K562 (cell line): ENCODE results near the gene TNNT3. TPM values are rescaled to one million over a fixed set of nuclear protein-coding genes. Genes with fewer than 3 reads are reported as not detected.

Source experiments
- ATAC-seq: fragments of 200-7000 bp; cut with Tn5 transposase; 3 replicates; pipeline ENCODE4 v1.9.1; 2020; ENCODE audit warnings: moderate library complexity
- BruUV-seq: library from RNA; stranded (reverse); fragments of 400-500 nt; replicated peaks from 2 replicates; lab custom pipeline; 2021; lab: Mats Ljungman, UMichigan
- CTCF ChIA-PET: fragments of 300-600 bp; formaldehyde crosslinking; extraction: SDS; loops from one replicate; lab custom pipeline; 2021; ENCODE audit warnings: low intra/inter-chr PET ratio; lab: Yijun Ruan, JAX
- POLR2A ChIA-PET: fragments of 300-600, 350-650 bp; sonication (Branson Sonifier 250); formaldehyde crosslinking; extraction: SDS; loops from one replicate; lab custom pipeline; 2021; ENCODE audit warnings: antibody characterized with exemption, inconsistent platforms; lab: Yijun Ruan, JAX
- DNase-seq, 4 experiments: peaks; one replicate each; pipeline versions ENCODE4 v3.0.0 to v3.0.0-alpha.2; 2011 to 2018; ENCODE audit warnings: low spot score in 3 of 4, mixed read lengths in 3 of 4; ENCODE audit errors: extremely low read depth in 1 of 4
- FAIRE-seq: peaks from 2 replicates; lab custom pipeline; 2011; peaks lifted over from hg19 to GRCh38; lab: Jason Lieb, UNC
- H2AFZ ChIP-seq: 2 replicates; pipeline ENCODE4 v1.6.0; 2011; ENCODE audit warnings: low read depth, low read length, control low read depth, inconsistent platforms
- H3K27ac ChIP-seq: fragments of 200-600 bp; 3 replicates; pipeline ENCODE4 v1.8.0; 2011; ENCODE audit warnings: low read depth, mild to moderate bottlenecking, control low read depth, inconsistent platforms, low read length, moderate library complexity, mixed read lengths; ENCODE audit errors: extremely low read depth
- H3K27me3 ChIP-seq, 2 experiments: fragments of 300-600 bp in 1 of 2; 2 replicates in 1 of 2; 3 replicates in 1 of 2; pipeline versions ENCODE4 v1.6.0 to v1.8.0; 2011; ENCODE audit warnings: inconsistent platforms in 2 of 2, low read length in 2 of 2, mild to moderate bottlenecking in 1 of 2, mixed read lengths in 1 of 2, moderate library complexity in 1 of 2; ENCODE audit not compliant: control insufficient read depth in 2 of 2, insufficient read depth in 2 of 2
- H3K36me3 ChIP-seq: fragments of 300-600 bp; 3 replicates; pipeline ENCODE4 v1.8.0; 2011; ENCODE audit warnings: mild to moderate bottlenecking, low read length, inconsistent platforms; ENCODE audit not compliant: control insufficient read depth, insufficient read depth
- H3K4me1 ChIP-seq, 2 experiments: fragments of 200-600 bp in 1 of 2; replicated peaks in 1 of 2; 2 replicates in 1 of 2; 3 replicates in 1 of 2; pipeline versions ENCODE4 v1.5.1 to v1.8.0; 2011; ENCODE audit warnings: inconsistent platforms in 2 of 2, low read length in 2 of 2, mild to moderate bottlenecking in 1 of 2, mixed read lengths in 1 of 2, moderate library complexity in 1 of 2; ENCODE audit not compliant: control insufficient read depth in 2 of 2, insufficient read depth in 2 of 2
- H3K4me2 ChIP-seq: 2 replicates; pipeline ENCODE4 v1.6.1; 2011; ENCODE audit warnings: low read length, control low read depth, inconsistent platforms, mixed read lengths; ENCODE audit not compliant: insufficient read depth
- H3K4me3 ChIP-seq: fragments of 200-600 bp; sonication (generic), shearing (Covaris generic); 2 replicates; pipeline ENCODE4 v1.5.1; 2016; ENCODE audit warnings: control low read depth, inconsistent platforms
- H3K79me2 ChIP-seq: fragments of 200-600 bp; 3 replicates; pipeline ENCODE4 v1.8.0; 2011; ENCODE audit warnings: low read length, inconsistent platforms; ENCODE audit not compliant: control insufficient read depth, insufficient read depth
- H3K9ac ChIP-seq, 2 experiments: 2 replicates each; pipeline versions ENCODE4 v1.6.0 to v1.6.1; 2011; ENCODE audit warnings: low read depth in 2 of 2, low read length in 2 of 2, control low read depth in 1 of 2, inconsistent platforms in 1 of 2, mild to moderate bottlenecking in 1 of 2, mixed read lengths in 1 of 2; ENCODE audit not compliant: insufficient read depth in 1 of 2
- H3K9me1 ChIP-seq: one replicate; pipeline ENCODE4 v1.6.0; 2011; ENCODE audit warnings: inconsistent platforms, mild to moderate bottlenecking, low read length, moderate library complexity; ENCODE audit not compliant: control insufficient read depth, insufficient read depth
- H3K9me3 ChIP-seq: replicated peaks from 2 replicates; pipeline ENCODE4 v1.5.1; 2011; ENCODE audit warnings: low read depth, low read length, inconsistent platforms; ENCODE audit not compliant: control insufficient read depth, insufficient read depth
- H4K20me1 ChIP-seq: replicated peaks from 2 replicates; pipeline ENCODE4 v1.6.1; 2011; ENCODE audit warnings: low read length, inconsistent platforms, mixed read lengths; ENCODE audit not compliant: control insufficient read depth, insufficient read depth
- GATAD2B ChIP-seq: fragments of 450-650 bp; IDR thresholded peaks from 2 replicates; pipeline ENCODE4 v1.6.1; 2017; ENCODE audit warnings: mild to moderate bottlenecking, borderline replicate concordance
- HMG20A ChIP-seq: fragments of 450-650 bp; formaldehyde crosslinking; conservative IDR thresholded peaks from 2 replicates; pipeline ENCODE4 v1.4.0; 2020; ENCODE audit warnings: mild to moderate bottlenecking, mixed read lengths
- SMARCE1 ChIP-seq: fragments of 450-650 bp; IDR thresholded peaks from 2 replicates; pipeline ENCODE4 v1.7.1; 2016; ENCODE audit warnings: mild to moderate bottlenecking
- USF1 ChIP-seq: sonication (generic); formaldehyde crosslinking; IDR thresholded peaks from 2 replicates; pipeline ENCODE4 v1.9.0; 2022; ENCODE audit warnings: mild to moderate bottlenecking, missing genetic modification reagents
- ZMIZ1 ChIP-seq, 2 experiments: fragments of 150-350 bp in 1 of 2; IDR thresholded peaks; 2 replicates each; pipeline ENCODE4 v1.6.1; 2012 to 2016; ENCODE audit warnings: low read depth in 2 of 2, low read length in 2 of 2, mild to moderate bottlenecking in 1 of 2, moderate library complexity in 1 of 2
- WGBS: fragments of 100-300 bp; shearing (Covaris generic); methylation state at CpG from one replicate; pipeline ENCODE4 v1.1.6; 2016; ENCODE audit warnings: low coverage, mixed read lengths; ENCODE audit not compliant: insufficient coverage; ENCODE audit errors: missing lambda C conversion rate; 5-methylcytosine and 5-hydroxymethylcytosine counted together
- in situ Hi-C: fragments of 300-500 bp; cut with MboI; formaldehyde crosslinking; loops from 4 replicates; pipeline ENCODE4 v1.15.0; 2018; ENCODE audit warnings: inconsistent platforms, mixed read lengths
- intact Hi-C: fragments of 100-400 bp; cut with micrococcal nuclease; formaldehyde crosslinking; loops from 2 replicates; pipeline ENCODE4 v1.14.2; 2022
- polyA plus RNA-seq, 8 experiments: library from polyadenylated mRNA; depleted of rRNA in 4 of 8; stranded (reverse) in 5 of 8; unstranded in 3 of 8; fragments of >200 nt; fragmentation: Nextera tagmentation in 2 of 8; fragmentation: Illumina TruSeq in 1 of 8; extraction: Ambion mirVana in 2 of 8; extraction: Trizol in 1 of 8; gene quantifications; 2 replicates each; pipeline versions ENCODE4 v1.2.1 to v1.2.3, GENCODE V29; 2011 to 2014; ENCODE audit warnings: inconsistent platforms in 1 of 8, missing spikeins in 1 of 8
- total RNA-seq, 7 experiments: library from RNA; depleted of rRNA in 6 of 7; stranded (reverse); fragments of >200 nt in 6 of 7; fragmentation: Illumina TruSeq in 2 of 7; extraction: Trizol in 2 of 7; gene quantifications; 2 replicates each; pipeline versions ENCODE4 v1.2.1 to v1.2.3, GENCODE V29; 2011 to 2021; ENCODE audit warnings: low replicate concordance in 1 of 7
- TF ChIP-seq, protein P1 (sequence below): fragments of 450-650 bp; IDR thresholded peaks from 2 replicates; pipeline ENCODE4 v1.6.1; 2016; ENCODE audit warnings: mild to moderate bottlenecking, moderate library complexity

The TNNT3 gene
- total and polyA plus RNA-seq, 9 of the 15 experiments (the other 6 are each of a cell fraction or from before 2014, with no cell fraction given): 0.10 TPM; not detected in 8

- Histone ChIP-seq H3K27ac (no peak overlapping the region), H3K4me1 (peaks cover 0 to 23% of the 10 kb centered on the region in 2 experiments; a peak in 3 of 5 replicates), H3K36me3 (no peaks in the 10 kb centered on the region), H4K20me1 (no peaks in the 10 kb centered on the region), H3K27me3 (peaks cover 0 to 5% of the 10 kb centered on the region in 2 experiments; a peak in 2 of 5 replicates), H2AFZ (0 out of 2 replicates have a peak overlapping the region, but pooled peaks have one; percentile 28), H3K9ac (0 out of 4 replicates have a peak overlapping the region, but pooled peaks of 1 of the 2 experiments have one; percentile 43), H3K4me2 (no peak overlapping the region), H3K9me3 (no peaks in the 10 kb centered on the region), H3K79me2 (no peaks in the 10 kb centered on the region), H3K9me1 (no peaks in the 10 kb centered on the region), H3K4me3 (no peak overlapping the region)
- in situ Hi-C loops: loop anchor here (5.0 kb wide), 1 partner anchor 46 kb away; no protein-coding TSS in a partner anchor
- intact Hi-C loops: no loop called here
- DNase-seq (no peak), FAIRE-seq (no peak), ATAC-seq (no peak)
- ChIA-PET CTCF (no interaction called here), POLR2A (interaction anchor here (1.2 kb wide), 1 partner anchor 41 kb away, joined by 5 read pairs; no protein-coding TSS in a partner anchor)
- BruUV-seq: no TSS peak
- 33% methylated on average over 13 of the region's 15 CpGs for WGBS
- no peak for TF ChIP-seq ZMIZ1 (IDR thresholded peaks at IDR 0.05; ENCODE audit: low read depth in 2 of 2, low read length in 2 of 2)
- TF ChIP-seq, protein P1, sequence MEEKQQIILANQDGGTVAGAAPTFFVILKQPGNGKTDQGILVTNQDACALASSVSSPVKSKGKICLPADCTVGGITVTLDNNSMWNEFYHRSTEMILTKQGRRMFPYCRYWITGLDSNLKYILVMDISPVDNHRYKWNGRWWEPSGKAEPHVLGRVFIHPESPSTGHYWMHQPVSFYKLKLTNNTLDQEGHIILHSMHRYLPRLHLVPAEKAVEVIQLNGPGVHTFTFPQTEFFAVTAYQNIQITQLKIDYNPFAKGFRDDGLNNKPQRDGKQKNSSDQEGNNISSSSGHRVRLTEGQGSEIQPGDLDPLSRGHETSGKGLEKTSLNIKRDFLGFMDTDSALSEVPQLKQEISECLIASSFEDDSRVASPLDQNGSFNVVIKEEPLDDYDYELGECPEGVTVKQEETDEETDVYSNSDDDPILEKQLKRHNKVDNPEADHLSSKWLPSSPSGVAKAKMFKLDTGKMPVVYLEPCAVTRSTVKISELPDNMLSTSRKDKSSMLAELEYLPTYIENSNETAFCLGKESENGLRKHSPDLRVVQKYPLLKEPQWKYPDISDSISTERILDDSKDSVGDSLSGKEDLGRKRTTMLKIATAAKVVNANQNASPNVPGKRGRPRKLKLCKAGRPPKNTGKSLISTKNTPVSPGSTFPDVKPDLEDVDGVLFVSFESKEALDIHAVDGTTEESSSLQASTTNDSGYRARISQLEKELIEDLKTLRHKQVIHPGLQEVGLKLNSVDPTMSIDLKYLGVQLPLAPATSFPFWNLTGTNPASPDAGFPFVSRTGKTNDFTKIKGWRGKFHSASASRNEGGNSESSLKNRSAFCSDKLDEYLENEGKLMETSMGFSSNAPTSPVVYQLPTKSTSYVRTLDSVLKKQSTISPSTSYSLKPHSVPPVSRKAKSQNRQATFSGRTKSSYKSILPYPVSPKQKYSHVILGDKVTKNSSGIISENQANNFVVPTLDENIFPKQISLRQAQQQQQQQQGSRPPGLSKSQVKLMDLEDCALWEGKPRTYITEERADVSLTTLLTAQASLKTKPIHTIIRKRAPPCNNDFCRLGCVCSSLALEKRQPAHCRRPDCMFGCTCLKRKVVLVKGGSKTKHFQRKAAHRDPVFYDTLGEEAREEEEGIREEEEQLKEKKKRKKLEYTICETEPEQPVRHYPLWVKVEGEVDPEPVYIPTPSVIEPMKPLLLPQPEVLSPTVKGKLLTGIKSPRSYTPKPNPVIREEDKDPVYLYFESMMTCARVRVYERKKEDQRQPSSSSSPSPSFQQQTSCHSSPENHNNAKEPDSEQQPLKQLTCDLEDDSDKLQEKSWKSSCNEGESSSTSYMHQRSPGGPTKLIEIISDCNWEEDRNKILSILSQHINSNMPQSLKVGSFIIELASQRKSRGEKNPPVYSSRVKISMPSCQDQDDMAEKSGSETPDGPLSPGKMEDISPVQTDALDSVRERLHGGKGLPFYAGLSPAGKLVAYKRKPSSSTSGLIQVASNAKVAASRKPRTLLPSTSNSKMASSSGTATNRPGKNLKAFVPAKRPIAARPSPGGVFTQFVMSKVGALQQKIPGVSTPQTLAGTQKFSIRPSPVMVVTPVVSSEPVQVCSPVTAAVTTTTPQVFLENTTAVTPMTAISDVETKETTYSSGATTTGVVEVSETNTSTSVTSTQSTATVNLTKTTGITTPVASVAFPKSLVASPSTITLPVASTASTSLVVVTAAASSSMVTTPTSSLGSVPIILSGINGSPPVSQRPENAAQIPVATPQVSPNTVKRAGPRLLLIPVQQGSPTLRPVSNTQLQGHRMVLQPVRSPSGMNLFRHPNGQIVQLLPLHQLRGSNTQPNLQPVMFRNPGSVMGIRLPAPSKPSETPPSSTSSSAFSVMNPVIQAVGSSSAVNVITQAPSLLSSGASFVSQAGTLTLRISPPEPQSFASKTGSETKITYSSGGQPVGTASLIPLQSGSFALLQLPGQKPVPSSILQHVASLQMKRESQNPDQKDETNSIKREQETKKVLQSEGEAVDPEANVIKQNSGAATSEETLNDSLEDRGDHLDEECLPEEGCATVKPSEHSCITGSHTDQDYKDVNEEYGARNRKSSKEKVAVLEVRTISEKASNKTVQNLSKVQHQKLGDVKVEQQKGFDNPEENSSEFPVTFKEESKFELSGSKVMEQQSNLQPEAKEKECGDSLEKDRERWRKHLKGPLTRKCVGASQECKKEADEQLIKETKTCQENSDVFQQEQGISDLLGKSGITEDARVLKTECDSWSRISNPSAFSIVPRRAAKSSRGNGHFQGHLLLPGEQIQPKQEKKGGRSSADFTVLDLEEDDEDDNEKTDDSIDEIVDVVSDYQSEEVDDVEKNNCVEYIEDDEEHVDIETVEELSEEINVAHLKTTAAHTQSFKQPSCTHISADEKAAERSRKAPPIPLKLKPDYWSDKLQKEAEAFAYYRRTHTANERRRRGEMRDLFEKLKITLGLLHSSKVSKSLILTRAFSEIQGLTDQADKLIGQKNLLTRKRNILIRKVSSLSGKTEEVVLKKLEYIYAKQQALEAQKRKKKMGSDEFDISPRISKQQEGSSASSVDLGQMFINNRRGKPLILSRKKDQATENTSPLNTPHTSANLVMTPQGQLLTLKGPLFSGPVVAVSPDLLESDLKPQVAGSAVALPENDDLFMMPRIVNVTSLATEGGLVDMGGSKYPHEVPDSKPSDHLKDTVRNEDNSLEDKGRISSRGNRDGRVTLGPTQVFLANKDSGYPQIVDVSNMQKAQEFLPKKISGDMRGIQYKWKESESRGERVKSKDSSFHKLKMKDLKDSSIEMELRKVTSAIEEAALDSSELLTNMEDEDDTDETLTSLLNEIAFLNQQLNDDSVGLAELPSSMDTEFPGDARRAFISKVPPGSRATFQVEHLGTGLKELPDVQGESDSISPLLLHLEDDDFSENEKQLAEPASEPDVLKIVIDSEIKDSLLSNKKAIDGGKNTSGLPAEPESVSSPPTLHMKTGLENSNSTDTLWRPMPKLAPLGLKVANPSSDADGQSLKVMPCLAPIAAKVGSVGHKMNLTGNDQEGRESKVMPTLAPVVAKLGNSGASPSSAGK: no peak
- TF ChIP-seq HMG20A (CRISPR knock-in tag): no peak
- no peak for TF ChIP-seq SMARCE1
- no peak for TF ChIP-seq GATAD2B
- TF ChIP-seq USF1 (CRISPR knock-in tag): 0 out of 2 replicates have a peak, but pooled peaks have one; percentile 19
Observed at GRCh38 chr11:1943576-1943975, 24.1 kb downstream of the TNNT3 start.
